ENCODE data around the gene CHD6.
"Not testable (repeated sequence)": the region's sequence is repeated elsewhere in the genome, so short reads cannot be mapped to it uniquely, and the experiment has no call there.

Gene CHD6

DNA sequence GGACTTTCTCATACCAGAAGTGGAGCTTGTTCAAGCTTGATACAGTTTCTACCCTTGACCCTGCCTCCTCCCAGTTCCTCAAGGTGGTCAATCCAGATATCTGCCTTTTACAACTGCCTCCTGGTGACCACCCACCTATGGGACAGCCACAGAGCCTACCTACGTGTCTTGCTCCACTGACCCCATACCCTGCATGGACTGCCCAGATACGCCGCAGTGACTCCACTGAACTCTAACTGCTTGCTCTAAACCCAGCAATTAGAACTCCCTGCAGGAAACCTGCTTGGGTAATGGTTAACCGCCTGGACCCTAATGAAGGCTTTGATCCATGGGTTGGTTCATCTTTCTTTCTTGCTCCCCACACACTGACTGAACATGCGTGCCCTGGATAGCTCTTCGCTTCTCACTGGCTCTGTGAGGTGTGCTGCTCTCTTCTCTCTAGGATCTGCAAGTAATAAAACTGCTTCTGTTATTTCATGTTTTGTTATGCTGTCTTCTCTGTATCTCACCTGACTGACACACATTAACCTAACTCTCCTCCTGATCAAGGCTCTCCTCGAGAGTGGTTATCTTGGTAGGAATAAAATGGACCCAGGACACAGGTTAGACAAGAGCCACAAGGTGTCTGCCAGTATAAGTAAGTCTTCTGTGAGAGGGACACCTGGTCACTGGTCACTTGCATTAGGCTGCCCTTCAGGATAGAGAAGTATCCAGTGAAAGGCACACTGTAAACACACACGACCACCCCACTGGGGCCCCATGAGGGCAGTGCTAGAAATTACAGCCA is 79.2 kb downstream of the CHD6 start:
- DNase-seq: no peak

DNA sequence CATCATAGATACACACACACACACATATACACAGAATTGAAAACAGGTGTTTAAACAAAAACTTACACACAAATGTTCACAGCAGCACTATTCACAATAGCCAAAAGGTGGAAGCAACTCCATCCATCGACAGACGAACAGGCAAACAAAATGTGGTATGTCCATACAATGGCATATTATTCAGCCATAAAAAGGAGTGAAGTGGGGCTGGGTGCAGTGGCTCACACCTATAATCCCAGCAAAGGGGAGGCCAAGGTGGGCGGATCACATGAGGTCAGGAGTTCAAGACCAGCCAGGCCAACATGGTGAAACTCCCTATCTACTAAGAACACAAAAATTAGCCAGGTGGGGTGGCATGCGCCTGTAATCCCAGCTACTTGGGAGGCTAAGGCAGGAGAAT is 80.3 kb downstream of the CHD6 start:
- no peak for DNase-seq

DNA sequence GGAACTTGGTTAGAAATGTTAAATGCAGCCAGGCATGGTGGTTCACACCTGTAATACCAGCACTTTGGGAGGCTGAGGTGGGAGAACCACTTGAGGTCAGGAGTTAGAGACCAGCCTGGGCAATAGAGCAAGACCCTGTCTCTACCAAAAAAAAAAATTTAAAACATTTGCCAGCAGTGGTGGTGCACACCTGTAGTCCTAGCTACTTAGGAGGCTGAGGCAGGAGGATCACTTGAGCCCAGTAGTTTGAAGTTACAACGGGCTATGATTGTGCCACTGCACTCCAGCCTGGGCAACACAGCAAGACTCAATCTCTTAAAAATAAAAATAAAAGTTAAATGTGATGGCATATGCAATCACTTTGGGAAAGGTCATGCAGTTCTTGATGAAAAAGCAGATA is 82.6 kb downstream of the CHD6 start:
- DNase-seq: not testable (repeated sequence)

DNA sequence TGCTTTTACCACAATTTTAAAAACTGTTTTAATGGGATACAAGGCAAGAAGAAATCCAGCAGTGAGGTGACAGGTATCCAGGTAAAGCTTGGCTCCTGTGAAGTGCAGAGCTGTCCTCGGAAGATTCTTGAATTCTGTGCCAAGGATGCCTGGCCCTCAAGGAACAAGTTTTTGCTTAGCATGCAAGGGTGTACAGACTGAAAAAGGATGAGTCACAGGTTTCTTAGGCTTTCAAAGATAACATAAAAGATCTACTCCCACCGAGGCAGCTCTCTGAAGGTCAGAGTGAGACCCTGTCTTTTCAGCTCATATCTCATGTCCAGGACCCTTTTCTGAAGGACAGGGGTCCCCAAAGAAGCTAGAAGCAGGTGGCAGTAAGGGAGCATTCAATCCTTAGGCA is 83.3 kb downstream of the CHD6 start:
- DNase-seq: no peak

DNA sequence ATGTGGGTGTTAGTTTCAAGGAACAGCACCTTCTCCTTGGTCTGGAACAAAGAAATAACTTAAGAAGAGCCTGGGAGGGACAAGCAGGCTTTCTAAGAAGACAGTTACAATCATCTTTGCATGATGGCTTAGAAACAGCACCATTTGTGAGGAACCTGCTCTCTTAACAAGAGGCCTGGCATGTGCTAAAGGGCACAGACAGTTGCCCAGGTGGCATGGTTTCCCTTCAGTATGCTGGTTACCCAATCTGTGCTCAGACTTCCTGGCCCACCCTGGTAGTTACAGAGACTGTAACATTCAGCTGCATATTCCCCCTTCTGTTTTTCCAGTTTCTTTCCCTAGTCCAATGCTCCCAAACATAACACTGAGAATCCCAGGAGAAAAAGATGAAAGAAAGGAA is 84.0 kb downstream of the CHD6 start:
- no peak for DNase-seq

DNA sequence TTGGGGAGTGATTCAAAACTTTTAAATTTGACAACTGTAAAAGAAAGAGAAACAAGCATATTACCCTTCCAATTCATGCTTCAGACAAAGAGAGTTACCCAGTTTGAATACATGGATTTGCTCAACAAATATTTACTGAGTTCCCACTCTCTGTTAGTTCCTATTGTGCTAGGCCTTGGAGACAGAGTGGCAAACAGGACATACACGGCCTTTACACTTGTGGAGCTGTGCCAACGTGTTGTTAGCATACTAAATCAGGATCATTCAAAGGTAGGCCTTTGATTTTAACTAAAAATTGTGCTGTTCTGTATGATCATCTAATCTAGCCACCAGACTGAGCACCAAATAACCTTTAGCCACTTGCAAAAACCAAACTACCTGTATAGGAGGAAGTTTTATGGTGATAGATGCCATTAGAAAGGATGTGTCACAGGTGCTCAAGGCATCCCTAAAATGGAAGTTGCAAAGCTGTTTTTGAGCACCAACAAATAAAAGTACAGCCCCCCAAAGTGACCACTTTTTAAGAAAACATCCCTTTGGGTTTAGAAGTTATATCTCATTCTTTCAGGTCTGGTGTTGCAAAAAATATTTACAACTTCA is 84.5 kb downstream of the CHD6 start:
- no peak for DNase-seq

DNA sequence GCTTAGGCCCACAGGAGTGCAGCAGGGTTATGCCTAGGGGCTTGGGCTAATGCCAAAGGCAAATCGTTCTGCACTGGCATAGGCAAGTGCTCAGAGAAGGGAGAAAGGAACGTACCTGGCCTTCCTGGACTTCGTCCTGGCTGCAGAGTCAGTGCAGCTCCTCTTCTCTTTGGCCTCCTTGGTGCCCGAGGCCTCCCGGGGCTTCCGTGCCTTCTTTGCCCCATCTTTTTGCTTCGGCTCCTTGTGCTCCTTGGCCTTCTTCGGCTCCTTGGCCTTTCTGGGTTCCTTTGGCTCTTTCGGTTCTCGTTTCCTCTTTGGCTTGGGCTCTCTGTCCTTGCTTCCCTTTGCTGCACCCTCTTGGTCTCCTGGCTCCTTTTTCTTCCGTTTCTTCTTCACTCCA is 85.2 kb downstream of the CHD6 start:
- no peak for DNase-seq

DNA sequence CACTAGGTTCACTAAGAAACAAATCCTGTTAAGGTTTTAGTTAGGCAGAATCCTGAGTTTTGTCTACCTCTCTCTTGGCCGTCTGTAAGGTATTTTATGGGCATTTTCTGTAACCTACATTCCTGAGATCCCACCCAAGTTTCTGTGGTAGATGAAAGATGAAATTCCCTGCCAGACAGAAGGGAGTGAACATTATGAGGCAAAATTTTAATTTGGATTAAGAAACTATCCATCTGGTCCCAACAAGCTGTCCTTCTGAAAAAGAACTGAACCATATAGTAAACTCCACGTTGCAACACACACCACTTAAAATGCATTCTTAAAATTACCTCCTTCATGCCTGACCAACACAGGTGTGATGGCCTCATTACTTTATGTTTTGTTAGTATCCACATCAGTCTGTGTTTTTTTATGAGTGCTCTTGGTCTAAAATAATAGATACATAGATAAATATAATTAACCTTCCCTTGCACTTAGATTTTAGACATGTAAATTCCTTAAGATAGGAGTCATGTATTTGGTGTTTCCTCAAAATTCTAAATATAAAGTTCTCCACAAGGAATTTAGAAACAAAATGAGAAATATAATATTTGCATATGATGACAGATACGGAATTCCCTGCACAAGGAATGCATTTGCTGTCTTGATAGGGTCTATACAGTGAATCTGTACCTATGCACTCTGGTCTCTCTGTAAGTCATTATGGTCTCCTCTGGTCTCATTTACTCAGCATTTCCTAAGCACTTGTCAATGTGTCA is 86.5 kb downstream of the CHD6 start:
- no peak for DNase-seq

DNA sequence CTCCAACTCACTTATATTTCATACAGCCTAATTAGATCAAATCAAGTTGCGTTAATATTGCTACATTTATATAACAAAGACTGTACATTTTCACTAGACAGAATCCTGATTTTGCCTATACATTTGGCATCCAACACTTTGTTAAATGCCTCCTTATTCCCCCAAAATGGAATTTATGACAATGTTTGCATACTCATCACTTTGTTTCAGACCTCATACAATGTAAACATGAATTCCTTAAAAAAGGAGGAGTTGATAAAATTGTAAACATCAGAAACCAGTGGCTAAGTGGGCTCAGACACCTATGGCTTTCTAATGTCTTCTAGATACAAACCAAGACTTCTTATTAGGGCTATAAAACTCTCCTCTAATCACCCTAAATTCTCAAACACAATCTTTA is 87.3 kb downstream of the CHD6 start:
- DNase-seq: no peak

DNA sequence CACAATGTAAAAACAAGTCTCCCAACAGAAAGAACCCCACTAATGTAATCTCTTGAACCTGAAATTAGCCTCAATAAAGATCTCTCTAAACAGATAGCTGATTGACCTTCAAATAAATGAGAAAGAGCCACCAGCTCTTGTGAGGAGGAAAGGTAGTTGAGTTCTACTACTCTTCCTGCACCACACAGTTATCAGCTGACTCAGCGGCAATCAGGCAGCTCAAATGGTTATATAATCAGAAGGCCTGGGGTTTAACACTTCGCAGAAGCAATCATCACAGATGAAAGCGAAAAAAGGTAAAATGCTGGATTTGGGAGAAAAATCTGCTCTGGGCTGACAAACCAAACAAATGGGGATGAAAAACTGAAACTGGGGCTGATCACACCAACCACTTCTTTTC is 91.8 kb downstream of the CHD6 start:
- DNase-seq: no peak

DNA sequence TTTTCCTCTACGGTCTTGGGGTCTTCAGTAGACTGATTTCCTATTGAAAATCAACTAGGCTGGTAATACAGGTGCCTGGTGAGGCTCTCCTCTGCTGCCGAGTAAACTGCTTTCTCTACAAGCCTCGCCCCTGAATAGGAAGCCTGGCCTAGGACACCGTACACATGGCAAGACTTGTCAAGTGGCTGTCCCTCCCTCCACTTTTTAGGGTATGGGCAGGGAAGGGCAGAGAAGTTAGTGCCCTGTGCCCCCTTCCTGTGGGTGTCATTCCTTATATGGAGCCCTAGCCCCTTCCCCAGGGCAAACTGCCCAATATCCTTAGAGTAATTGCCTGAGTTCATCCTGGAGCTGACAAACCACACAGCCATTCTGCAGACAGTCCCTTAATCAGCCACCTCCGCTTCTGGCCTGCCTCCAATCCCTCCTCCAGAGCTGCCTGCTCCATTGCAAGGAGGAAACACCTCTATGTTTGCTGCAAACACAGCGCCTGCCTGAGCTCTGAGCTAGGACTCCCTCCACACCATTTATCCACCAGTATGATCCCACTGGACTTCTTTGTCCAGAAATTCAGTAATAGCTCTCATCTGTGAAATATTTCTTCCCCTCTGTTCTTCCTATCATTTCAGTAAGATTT is 93.1 kb downstream of the CHD6 start:
- DNase-seq: no peak

DNA sequence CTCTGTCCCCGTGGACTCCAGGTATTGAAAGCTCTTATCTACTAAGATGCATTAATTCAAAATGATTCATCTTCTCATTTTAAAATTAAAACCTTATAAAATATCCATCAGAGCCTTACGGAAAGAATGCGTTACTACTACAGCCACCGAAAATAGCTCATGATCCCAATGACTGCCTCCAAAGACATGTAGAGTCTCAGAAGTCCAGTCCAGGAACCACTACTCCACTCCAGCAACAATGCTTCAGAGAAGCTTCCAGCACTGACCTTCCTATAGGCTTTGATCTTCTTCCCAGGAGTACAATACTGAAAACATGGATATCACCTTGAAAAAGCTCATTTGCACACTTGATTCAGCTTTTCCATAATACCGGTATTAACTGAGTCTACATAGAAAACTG is 94.3 kb downstream of the CHD6 start:
- no peak for DNase-seq

DNA sequence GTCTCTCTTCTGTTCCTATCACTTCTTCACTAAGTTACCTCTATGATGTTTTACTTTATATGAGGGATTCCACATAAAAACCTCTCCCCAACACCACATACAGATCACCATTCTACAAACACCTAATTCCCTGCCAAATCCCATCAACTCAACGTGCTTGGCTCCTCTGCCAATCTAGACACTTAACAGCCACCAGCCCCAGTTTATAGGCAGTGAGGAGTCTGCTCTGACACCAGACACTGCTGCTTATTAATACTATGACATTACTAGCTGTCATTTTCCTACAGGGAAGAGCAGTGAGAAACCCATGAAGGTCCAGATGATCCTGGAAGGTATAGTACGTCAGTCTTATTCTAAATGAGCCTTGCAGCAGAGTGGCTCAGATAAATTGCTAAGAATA is 104.3 kb downstream of the CHD6 start:
- no peak for DNase-seq

DNA sequence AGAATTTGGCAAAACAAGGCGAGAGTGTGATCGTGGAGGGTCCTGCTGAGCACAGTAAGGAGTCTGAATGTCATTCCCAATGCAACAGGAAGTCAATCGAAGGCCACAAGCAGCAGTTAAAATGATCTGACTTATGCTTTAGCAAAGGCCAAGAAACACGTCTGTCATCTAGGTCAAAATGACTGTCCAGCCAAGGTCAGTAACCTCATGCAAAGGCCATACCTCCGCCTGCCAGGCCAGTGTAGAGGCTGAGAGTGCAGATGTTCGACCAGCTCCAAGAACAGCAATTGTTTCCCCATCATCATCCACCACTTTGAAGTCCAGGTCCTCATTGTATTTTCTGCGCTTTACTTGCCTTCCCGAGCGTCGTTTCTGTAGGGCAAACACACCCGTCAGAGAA is 105.6 kb downstream of the CHD6 start:
- DNase-seq: no peak

DNA sequence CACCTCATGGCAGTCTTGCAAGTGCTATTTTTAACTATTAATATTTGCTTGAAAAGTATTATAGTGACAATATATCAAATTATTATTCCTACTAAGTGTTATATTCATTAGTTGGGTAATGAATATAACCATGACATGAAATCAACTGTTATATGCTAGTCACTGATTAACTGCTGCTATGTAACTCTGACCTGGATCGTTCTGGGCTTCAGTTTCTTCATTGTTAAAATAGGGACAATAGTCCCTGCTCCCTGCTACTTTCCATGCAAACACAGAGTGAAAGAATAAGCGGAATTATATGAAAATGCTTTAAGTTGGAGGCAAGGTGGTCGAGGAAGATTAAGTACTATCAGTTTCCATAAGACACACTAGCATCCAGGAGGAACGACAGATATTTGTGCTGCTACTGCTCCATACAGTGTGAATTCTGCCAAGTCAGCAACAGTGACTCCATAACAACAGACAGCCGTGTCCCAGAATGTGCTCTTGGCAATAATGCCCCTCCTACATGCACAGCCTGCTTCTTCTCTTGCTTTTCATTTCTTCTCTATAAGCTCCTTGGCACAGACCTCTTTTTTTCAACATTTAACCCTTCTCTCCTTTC is 107.2 kb downstream of the CHD6 start:
- no peak for DNase-seq

DNA sequence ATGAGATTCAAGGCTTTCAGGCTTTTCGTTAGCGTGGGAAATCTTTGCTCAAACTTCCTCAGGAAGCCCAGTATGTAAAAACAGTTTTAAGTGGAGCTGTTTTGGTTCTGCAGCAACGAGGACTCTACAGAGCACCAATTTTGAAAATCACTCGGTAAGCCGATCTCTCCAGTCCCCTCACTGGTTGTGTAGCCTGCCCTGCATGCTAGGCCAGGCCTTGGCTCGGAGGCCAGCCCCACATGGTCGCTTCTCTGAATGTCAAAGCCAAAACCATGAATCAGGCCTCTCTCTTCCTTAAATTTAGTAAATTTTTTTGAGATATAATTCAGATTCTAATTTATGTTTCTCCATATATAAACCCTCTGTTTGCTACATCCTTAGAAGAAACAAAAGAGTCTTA is 108.0 kb downstream of the CHD6 start:
- no peak for DNase-seq

DNA sequence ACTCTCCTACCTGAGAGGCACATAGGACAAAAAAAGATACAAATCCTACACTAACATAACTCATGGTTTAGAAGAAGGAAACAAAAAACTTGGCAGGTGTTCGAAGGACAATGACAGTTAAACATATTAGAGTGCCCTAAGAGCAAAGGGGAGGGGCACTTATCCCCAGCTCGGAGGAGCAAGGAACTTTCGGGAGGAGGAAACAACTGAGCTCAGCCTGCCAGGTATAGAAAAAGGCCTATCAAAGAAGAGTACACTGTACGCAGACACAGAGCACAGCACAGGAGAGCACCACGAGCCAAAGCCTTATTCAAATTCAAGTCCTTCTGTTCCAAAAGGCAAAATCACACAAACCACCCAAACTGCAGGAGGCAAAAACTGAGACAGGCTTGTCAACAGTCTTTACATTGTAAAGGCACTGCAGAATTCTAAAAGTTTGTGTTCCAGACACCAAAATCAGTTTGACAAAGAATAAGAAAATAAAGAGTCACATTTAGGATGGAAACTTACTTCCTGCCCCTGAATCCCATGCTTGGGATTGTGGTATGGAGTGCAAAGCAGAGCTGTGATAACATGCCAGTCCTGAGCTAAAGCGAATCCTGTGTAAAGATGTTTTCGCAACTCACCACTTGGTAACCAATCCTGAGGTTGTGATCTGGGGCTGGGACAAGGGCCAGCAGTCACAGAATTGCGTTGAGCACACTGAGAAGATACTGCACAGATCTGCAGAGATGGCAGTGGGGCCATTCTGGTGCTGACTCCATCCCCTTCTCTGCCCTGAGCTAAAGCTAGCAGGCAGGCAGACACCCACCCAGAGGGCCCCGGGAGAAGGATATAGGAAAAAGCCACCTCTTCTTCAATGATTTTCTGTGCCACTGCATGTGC is 108.6 kb downstream of the CHD6 start:
- DNase-seq: peak; percentile 2

DNA sequence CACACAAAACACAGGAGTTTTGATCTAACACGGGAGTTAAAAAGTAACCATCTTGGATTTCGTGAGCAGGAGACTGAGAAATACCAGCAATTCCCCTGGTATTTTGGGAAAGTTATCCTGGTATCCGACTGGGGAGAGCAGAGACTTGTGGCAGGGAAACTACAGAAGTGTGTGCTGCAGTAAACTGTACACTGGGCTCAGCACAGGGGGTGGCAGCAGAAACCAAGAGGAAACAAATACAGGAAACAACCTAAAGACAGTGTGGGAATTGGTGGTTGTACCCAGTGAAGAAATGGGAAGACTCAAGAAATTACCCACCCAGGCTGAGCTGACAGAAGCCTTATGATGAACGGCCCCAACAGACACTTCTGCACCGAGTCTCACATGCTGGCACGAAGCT is 109.8 kb downstream of the CHD6 start:
- no peak for DNase-seq

DNA sequence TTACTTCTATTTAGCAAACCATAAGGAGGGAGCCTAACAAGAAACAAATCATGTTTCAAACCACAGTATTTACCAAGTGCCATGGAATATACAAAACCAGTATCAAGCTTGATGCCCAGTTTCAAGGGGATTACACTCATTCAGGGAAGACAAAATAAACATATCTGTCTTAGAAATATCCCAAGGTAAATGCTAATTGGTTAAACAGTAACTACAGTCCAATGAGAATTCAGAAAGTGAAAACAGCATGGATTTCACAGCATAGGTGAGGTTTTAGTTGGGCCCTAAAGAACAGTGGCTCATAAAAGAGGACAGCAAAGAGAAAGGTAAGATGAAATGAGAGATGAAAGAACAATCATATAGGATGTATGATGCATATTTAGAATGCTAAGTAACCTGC is 110.3 kb downstream of the CHD6 start:
- DNase-seq: no peak

DNA sequence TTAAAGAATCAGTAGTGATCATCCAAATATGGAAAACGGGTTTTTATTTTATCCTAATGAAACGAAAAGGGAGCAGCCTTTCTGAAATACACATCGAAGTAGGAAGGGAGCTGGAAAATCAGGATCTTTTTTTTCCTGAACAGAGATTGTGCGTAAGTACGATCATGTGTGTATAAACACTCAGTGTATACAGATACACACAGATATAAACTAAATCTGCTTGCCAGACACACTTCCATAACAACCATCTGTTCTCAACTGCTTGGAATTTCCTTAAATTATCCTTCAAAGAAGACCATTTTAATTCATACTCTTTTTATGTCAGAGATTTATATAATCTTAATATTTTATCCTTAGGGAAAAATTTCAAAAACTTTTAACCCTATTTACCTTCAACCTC is 110.7 kb downstream of the CHD6 start:
- DNase-seq: no peak

DNA sequence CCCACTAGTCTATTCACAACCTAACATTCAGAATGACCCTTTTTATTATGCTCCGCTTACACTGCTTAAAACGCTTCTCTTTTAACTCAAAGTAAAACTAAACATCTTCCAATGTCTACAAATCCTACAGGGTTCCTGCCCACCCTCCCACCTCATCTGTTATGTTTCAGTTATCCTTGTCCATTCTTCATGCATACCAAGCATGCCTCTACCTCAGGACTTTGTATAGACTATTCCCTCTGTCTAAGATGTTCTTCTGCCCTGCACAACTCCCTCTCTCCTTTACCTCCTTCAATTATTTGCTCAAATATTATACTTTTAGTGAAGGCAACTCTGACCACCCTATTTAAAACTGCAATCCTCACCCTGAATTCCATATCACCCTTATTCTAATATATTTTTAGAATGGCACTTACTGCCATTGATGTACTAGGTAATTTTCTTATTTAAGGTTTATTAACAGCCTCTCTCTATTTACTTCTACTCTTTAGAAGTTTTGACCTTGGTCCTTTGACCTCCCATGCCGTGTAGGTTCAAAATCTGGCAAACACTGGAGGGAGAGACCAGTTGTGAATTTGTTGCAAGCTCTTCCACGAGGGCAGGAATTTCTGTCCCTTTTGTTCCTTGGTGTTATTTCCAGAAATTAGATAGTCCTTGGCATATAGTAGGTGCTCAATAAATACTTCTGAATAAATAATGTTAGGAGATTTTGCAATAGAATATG is 111.8 kb downstream of the CHD6 start:
- DNase-seq: no peak

DNA sequence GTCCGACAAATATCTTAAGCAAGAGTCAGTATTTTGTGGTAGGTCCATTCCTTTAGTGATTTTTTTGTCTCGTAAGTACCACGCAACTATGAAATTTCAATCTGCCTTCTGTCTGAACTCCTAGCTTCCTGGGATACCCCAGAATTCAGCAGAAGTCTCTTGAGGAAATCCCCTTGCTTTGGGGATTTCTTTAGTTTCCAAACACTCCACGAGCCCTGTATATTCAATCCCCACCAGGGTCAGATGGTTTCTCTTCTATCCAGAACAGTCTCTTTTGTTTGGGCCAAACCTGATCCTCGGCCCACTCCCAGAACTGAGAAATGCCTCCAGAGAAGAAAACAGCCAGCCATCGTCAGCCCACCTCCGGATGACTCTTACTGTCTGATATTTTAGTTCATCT is 113.0 kb downstream of the CHD6 start:
- no peak for DNase-seq
